K562 (cell line): Measurements from ENCODE around the gene TNRC6B. TPM values are rescaled to one million over a fixed set of nuclear protein-coding genes. Genes with fewer than 3 reads are reported as not detected.

Source experiments
- ATAC-seq: fragments of 200-7000 bp; cut with Tn5 transposase; 3 replicates; pipeline ENCODE4 v1.9.1; 2020; ENCODE audit warnings: moderate library complexity
- BruUV-seq: library from RNA; stranded (reverse); fragments of 400-500 nt; replicated peaks from 2 replicates; lab custom pipeline; 2021; lab: Mats Ljungman, UMichigan
- CTCF ChIA-PET: fragments of 300-600 bp; formaldehyde crosslinking; extraction: SDS; loops from one replicate; lab custom pipeline; 2021; ENCODE audit warnings: low intra/inter-chr PET ratio; lab: Yijun Ruan, JAX
- POLR2A ChIA-PET: fragments of 300-600, 350-650 bp; sonication (Branson Sonifier 250); formaldehyde crosslinking; extraction: SDS; loops from one replicate; lab custom pipeline; 2021; ENCODE audit warnings: antibody characterized with exemption, inconsistent platforms; lab: Yijun Ruan, JAX
- DNase-seq, 4 experiments: peaks; one replicate each; pipeline versions ENCODE4 v3.0.0 to v3.0.0-alpha.2; 2011 to 2018; ENCODE audit warnings: low spot score in 3 of 4, mixed read lengths in 3 of 4; ENCODE audit errors: extremely low read depth in 1 of 4
- FAIRE-seq: peaks from 2 replicates; lab custom pipeline; 2011; peaks lifted over from hg19 to GRCh38; lab: Jason Lieb, UNC
- H2AFZ ChIP-seq: 2 replicates; pipeline ENCODE4 v1.6.0; 2011; ENCODE audit warnings: low read depth, low read length, control low read depth, inconsistent platforms
- H3K27ac ChIP-seq: fragments of 200-600 bp; 3 replicates; pipeline ENCODE4 v1.8.0; 2011; ENCODE audit warnings: low read depth, mild to moderate bottlenecking, control low read depth, inconsistent platforms, low read length, moderate library complexity, mixed read lengths; ENCODE audit errors: extremely low read depth
- H3K27me3 ChIP-seq, 2 experiments: fragments of 300-600 bp in 1 of 2; 2 replicates in 1 of 2; 3 replicates in 1 of 2; pipeline versions ENCODE4 v1.6.0 to v1.8.0; 2011; ENCODE audit warnings: inconsistent platforms in 2 of 2, low read length in 2 of 2, mild to moderate bottlenecking in 1 of 2, mixed read lengths in 1 of 2, moderate library complexity in 1 of 2; ENCODE audit not compliant: control insufficient read depth in 2 of 2, insufficient read depth in 2 of 2
- H3K36me3 ChIP-seq: fragments of 300-600 bp; 3 replicates; pipeline ENCODE4 v1.8.0; 2011; ENCODE audit warnings: mild to moderate bottlenecking, low read length, inconsistent platforms; ENCODE audit not compliant: control insufficient read depth, insufficient read depth
- H3K4me1 ChIP-seq, 2 experiments: fragments of 200-600 bp in 1 of 2; replicated peaks in 1 of 2; 2 replicates in 1 of 2; 3 replicates in 1 of 2; pipeline versions ENCODE4 v1.5.1 to v1.8.0; 2011; ENCODE audit warnings: inconsistent platforms in 2 of 2, low read length in 2 of 2, mild to moderate bottlenecking in 1 of 2, mixed read lengths in 1 of 2, moderate library complexity in 1 of 2; ENCODE audit not compliant: control insufficient read depth in 2 of 2, insufficient read depth in 2 of 2
- H3K4me2 ChIP-seq: 2 replicates; pipeline ENCODE4 v1.6.1; 2011; ENCODE audit warnings: low read length, control low read depth, inconsistent platforms, mixed read lengths; ENCODE audit not compliant: insufficient read depth
- H3K4me3 ChIP-seq: fragments of 200-600 bp; sonication (generic), shearing (Covaris generic); 2 replicates; pipeline ENCODE4 v1.5.1; 2016; ENCODE audit warnings: control low read depth, inconsistent platforms
- H3K79me2 ChIP-seq: fragments of 200-600 bp; 3 replicates; pipeline ENCODE4 v1.8.0; 2011; ENCODE audit warnings: low read length, inconsistent platforms; ENCODE audit not compliant: control insufficient read depth, insufficient read depth
- H3K9ac ChIP-seq, 2 experiments: 2 replicates each; pipeline versions ENCODE4 v1.6.0 to v1.6.1; 2011; ENCODE audit warnings: low read depth in 2 of 2, low read length in 2 of 2, control low read depth in 1 of 2, inconsistent platforms in 1 of 2, mild to moderate bottlenecking in 1 of 2, mixed read lengths in 1 of 2; ENCODE audit not compliant: insufficient read depth in 1 of 2
- H3K9me1 ChIP-seq: one replicate; pipeline ENCODE4 v1.6.0; 2011; ENCODE audit warnings: inconsistent platforms, mild to moderate bottlenecking, low read length, moderate library complexity; ENCODE audit not compliant: control insufficient read depth, insufficient read depth
- H3K9me3 ChIP-seq: replicated peaks from 2 replicates; pipeline ENCODE4 v1.5.1; 2011; ENCODE audit warnings: low read depth, low read length, inconsistent platforms; ENCODE audit not compliant: control insufficient read depth, insufficient read depth
- H4K20me1 ChIP-seq: replicated peaks from 2 replicates; pipeline ENCODE4 v1.6.1; 2011; ENCODE audit warnings: low read length, inconsistent platforms, mixed read lengths; ENCODE audit not compliant: control insufficient read depth, insufficient read depth
- EZH2 ChIP-seq: IDR thresholded peaks from 2 replicates; pipeline ENCODE4 v1.6.1; 2012; ENCODE audit warnings: low read depth, mild to moderate bottlenecking, inconsistent platforms, low read length, borderline replicate concordance
- GABPB1 ChIP-seq: sonication (generic); formaldehyde crosslinking; IDR thresholded peaks from 2 replicates; pipeline ENCODE4 v1.8.0; 2022; ENCODE audit warnings: mild to moderate bottlenecking, missing genetic modification reagents
- GTF2F1 ChIP-seq: IDR thresholded peaks from 2 replicates; pipeline ENCODE4 v1.6.1; 2011; ENCODE audit warnings: low read depth, low read length, improper control_type of control experiment
- RBM25 ChIP-seq: fragments of 200-400 bp; formaldehyde crosslinking; IDR thresholded peaks from 2 replicates; pipeline ENCODE4 v1.6.1; 2018; ENCODE audit warnings: low read length, low read depth, moderate library complexity; ENCODE audit not compliant: severe bottlenecking
- XRCC3 ChIP-seq: fragments of 450-650 bp; IDR thresholded peaks from 2 replicates; pipeline ENCODE4 v1.6.1; 2017; ENCODE audit warnings: mild to moderate bottlenecking, moderate library complexity
- ZC3H8 ChIP-seq: fragments of 450-650 bp; IDR thresholded peaks from 2 replicates; pipeline ENCODE4 v1.6.1; 2017
- ZNF3 ChIP-seq: fragments of 250-450 bp; sonication (Bioruptor Pico); IDR thresholded peaks from 2 replicates; pipeline ENCODE4 v1.5.0; 2021; ENCODE audit warnings: mild to moderate bottlenecking, moderate library complexity
- WGBS: fragments of 100-300 bp; shearing (Covaris generic); methylation state at CpG from one replicate; pipeline ENCODE4 v1.1.6; 2016; ENCODE audit warnings: low coverage, mixed read lengths; ENCODE audit not compliant: insufficient coverage; ENCODE audit errors: missing lambda C conversion rate; 5-methylcytosine and 5-hydroxymethylcytosine counted together
- in situ Hi-C: fragments of 300-500 bp; cut with MboI; formaldehyde crosslinking; loops from 4 replicates; pipeline ENCODE4 v1.15.0; 2018; ENCODE audit warnings: inconsistent platforms, mixed read lengths
- intact Hi-C: fragments of 100-400 bp; cut with micrococcal nuclease; formaldehyde crosslinking; loops from 2 replicates; pipeline ENCODE4 v1.14.2; 2022
- polyA plus RNA-seq, 8 experiments: library from polyadenylated mRNA; depleted of rRNA in 4 of 8; stranded (reverse) in 5 of 8; unstranded in 3 of 8; fragments of >200 nt; fragmentation: Nextera tagmentation in 2 of 8; fragmentation: Illumina TruSeq in 1 of 8; extraction: Ambion mirVana in 2 of 8; extraction: Trizol in 1 of 8; gene quantifications; 2 replicates each; pipeline versions ENCODE4 v1.2.1 to v1.2.3, GENCODE V29; 2011 to 2014; ENCODE audit warnings: inconsistent platforms in 1 of 8, missing spikeins in 1 of 8
- total RNA-seq, 7 experiments: library from RNA; depleted of rRNA in 6 of 7; stranded (reverse); fragments of >200 nt in 6 of 7; fragmentation: Illumina TruSeq in 2 of 7; extraction: Trizol in 2 of 7; gene quantifications; 2 replicates each; pipeline versions ENCODE4 v1.2.1 to v1.2.3, GENCODE V29; 2011 to 2021; ENCODE audit warnings: low replicate concordance in 1 of 7
- TF ChIP-seq, protein P1 (sequence below): sonication (generic); formaldehyde crosslinking; IDR thresholded peaks from 2 replicates; pipeline ENCODE4 v1.8.0; 2022; ENCODE audit warnings: missing genetic modification reagents, mild to moderate bottlenecking, borderline replicate concordance
- TF ChIP-seq, protein P2 (sequence below): fragments of 250-450 bp; sonication (Bioruptor Pico); IDR thresholded peaks from 2 replicates; pipeline ENCODE4 v1.5.0; 2021; ENCODE audit warnings: mild to moderate bottlenecking, moderate library complexity

Gene TNRC6B
- total and polyA plus RNA-seq, 9 of the 15 experiments (the other 6 are each of a cell fraction or from before 2014, with no cell fraction given): 0.96 to 18.8 (median 10.8) TPM

DNA sequence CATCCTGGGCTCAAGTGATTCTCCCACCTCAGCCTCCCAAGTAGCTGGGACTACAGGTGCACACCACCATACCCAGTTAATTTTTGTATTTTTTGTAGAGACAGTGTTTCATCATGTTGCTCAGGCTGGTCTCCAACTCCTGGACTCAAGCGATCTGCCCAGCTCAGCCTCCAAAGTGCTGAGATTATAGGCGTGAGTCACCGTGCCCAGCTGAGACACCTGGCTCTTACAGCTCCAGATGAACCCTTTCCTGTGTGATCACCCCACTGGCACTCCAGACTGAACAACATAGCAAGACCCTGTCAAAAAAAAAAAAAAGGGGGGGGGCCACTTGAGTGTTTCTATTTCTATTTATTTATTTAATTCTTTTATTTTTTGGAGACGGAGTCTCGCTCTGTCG, 167.5 kb downstream of the TNRC6B start:
- ATAC-seq: no peak
- no peaks in the 10 kb centered on the region for H3K9me1 ChIP-seq
- H3K9ac ChIP-seq: peak overlapping the region; percentile 73 to 94; a peak in 3 of 4 replicates
- peak in 1 of 4 experiments; percentile 15 for DNase-seq
- 58% methylated on average over 3 of the region's 6 CpGs for WGBS
- peak; percentile 20 for TF ChIP-seq RBM25
- TF ChIP-seq EZH2: no peak
- H3K27me3 ChIP-seq: no peaks in the 10 kb centered on the region
- no TSS peak for BruUV-seq
- H3K36me3 ChIP-seq: peaks cover 26% of the 10 kb centered on the region
- H3K4me2 ChIP-seq: no peak overlapping the region
- no peaks in the 10 kb centered on the region for H3K9me3 ChIP-seq
- peak overlapping the region; percentile 76; the same call in 1 of the 3 replicates for H3K27ac ChIP-seq
- no peak for FAIRE-seq
- peaks cover 37% of the 10 kb centered on the region for H3K79me2 ChIP-seq
- in situ Hi-C loops: no loop called here
- peak overlapping the region; percentile 73; the same call in 1 of the 2 replicates for H3K4me3 ChIP-seq
- H4K20me1 ChIP-seq: no peaks in the 10 kb centered on the region
- ChIA-PET POLR2A (interaction anchor here (1.2 kb wide), 2 partner anchors 14 to 24 kb away, joined by 3 to 4 read pairs; no protein-coding TSS in a partner anchor), CTCF (interaction anchor here (0.6 kb wide), 1 partner anchor 847 kb away, joined by 3 read pairs; no protein-coding TSS in a partner anchor)
- intact Hi-C loops: loop anchor here (5.0 to 10.0 kb wide), 3 partner anchors 168 to 800 kb away; partner anchors contain the start of gene TNRC6B
- H2AFZ ChIP-seq: no peak overlapping the region; the same call in 1 of the 2 replicates
- peaks cover 5 to 11% of the 10 kb centered on the region in 2 experiments for H3K4me1 ChIP-seq

DNA sequence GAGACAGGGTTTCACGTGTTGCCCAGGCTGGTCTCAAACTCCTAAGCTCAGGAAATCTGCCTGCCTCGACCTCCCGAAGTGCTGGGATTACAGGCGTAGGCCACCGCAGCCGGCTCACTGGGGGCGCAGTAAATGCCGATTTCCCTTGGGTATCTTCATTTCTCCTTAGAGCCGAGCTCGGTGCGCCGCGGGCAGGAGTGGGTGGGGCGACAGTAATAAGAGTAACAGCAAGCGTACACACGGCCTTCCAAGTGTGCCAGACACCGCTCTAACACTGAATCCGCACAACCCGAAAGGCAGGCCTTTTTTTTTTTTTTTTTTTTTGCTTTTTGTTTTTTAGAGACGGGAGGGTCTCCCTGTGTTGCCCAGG, 168.1 kb downstream of the TNRC6B start:
- intact Hi-C loops (loop anchor here (5.0 to 10.0 kb wide), 3 partner anchors 168 to 801 kb away; partner anchors contain the start of gene TNRC6B), in situ Hi-C loops (no loop called here)
- FAIRE-seq: no peak
- Histone ChIP-seq H3K27me3 (no peaks in the 10 kb centered on the region), H3K4me1 (peaks cover 5 to 11% of the 10 kb centered on the region in 2 experiments), H2AFZ (peak overlapping the region; percentile 89), H3K9me3 (no peaks in the 10 kb centered on the region), H3K36me3 (peaks cover 32% of the 10 kb centered on the region), H3K9ac (peak overlapping the region; percentile 73 to 94), H4K20me1 (no peaks in the 10 kb centered on the region), H3K4me2 (peak overlapping the region; percentile 86; the same call in 1 of the 2 replicates), H3K9me1 (no peaks in the 10 kb centered on the region), H3K27ac (peak overlapping the region; percentile 76), H3K79me2 (peaks cover 37% of the 10 kb centered on the region), H3K4me3 (peak overlapping the region; percentile 73)
- ChIA-PET POLR2A (interaction anchor here (0.6 to 1.6 kb wide), 3 partner anchors 8 to 302 kb away, joined by 3 read pairs; no protein-coding TSS in a partner anchor), CTCF (interaction anchor here (0.6 kb wide), 2 partner anchors 109 kb away, joined by 3 to 4 read pairs; no protein-coding TSS in a partner anchor)
- 0% methylated on average over 17 of the region's 20 CpGs for WGBS
- peak; percentile 58 for ATAC-seq
- BruUV-seq: TSS peak; percentile 92
- peak; percentile 22 to 55 (median 34) for DNase-seq
- TF ChIP-seq GABPB1 (CRISPR knock-in tag): no peak
- no peak for TF ChIP-seq GTF2F1
- no peak for TF ChIP-seq ZC3H8
- TF ChIP-seq, protein P1, sequence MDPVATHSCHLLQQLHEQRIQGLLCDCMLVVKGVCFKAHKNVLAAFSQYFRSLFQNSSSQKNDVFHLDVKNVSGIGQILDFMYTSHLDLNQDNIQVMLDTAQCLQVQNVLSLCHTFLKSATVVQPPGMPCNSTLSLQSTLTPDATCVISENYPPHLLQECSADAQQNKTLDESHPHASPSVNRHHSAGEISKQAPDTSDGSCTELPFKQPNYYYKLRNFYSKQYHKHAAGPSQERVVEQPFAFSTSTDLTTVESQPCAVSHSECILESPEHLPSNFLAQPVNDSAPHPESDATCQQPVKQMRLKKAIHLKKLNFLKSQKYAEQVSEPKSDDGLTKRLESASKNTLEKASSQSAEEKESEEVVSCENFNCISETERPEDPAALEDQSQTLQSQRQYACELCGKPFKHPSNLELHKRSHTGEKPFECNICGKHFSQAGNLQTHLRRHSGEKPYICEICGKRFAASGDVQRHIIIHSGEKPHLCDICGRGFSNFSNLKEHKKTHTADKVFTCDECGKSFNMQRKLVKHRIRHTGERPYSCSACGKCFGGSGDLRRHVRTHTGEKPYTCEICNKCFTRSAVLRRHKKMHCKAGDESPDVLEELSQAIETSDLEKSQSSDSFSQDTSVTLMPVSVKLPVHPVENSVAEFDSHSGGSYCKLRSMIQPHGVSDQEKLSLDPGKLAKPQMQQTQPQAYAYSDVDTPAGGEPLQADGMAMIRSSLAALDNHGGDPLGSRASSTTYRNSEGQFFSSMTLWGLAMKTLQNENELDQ (CRISPR knock-in tag): no peak
- TF ChIP-seq, protein P2, sequence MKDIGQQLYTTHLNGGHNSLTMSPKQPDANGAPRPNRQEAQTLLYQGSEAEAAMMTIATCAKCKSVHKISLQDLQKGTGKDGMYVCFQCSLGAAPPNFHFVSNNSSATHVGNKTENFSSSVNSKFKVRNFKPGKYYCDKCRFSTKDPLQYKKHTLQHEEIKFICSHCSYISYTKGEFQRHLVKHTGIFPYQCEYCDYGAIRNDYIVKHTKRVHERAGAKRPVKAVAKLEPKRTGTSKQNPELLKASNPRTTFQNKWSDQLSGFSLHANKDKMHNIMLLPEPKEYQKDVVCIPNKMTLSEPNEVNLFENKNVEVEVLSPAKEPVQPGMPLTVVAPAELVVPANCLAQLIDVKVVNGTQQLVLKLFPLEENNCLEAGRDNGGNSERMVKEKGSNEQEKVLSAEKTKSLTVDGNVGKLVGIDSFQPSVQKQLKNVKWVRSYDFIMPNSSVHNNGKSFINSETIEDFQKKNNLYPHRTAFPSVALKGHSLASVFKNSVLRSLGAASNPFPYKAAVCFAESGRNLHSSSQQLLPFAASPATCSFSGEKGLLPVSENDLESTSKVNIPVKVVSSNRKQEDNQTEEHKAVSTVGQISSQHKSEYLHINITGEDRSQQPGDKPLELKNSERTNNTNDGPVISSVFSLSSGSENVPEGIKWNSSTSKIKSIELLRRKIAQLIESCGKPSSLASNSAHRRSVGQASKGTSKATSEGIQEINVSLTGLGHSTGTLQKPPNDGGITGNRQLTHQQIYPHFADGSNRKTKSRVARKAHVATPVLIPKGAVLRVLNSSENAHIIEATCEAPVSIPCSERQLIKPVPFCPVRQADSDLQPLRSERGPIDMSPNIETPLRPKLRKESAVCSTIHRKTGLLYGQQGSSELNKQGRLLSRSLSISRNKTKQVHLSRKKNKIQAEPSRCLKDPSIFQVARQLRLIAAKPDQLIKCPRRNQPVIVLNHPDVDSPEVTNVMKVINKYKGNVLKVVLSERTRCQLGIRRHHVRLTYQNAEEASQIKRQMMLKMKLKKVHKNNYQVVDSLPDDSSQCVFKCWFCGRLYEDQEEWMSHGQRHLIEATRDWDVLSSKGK (CRISPR knock-in tag): no peak
- TF ChIP-seq ZNF3 (CRISPR knock-in tag): no peak
- no peak for TF ChIP-seq XRCC3
